ENCODE data around the gene NTM.

The NTM gene

GRCh38 chr11:131694526-131695424, 324.4 kb downstream of the NTM start:
- peak; percentile 41 for DNase-seq

GRCh38 chr11:131695889-131696429, 325.5 kb downstream of the NTM start:
- no peak for DNase-seq

- no peak for DNase-seq
Measured at GRCh38 chr11:131696690-131697089, 326.3 kb downstream of the NTM start.

- no peak for DNase-seq
Measured at GRCh38 chr11:131703311-131703710, 332.9 kb downstream of the NTM start.

- DNase-seq, result no peak
Measured at GRCh38 chr11:131704682-131705081, 334.3 kb downstream of the NTM start.

GRCh38 chr11:131710511-131710910, 340.1 kb downstream of the NTM start:
- DNase-seq, result no peak

GRCh38 chr11:131712897-131713296, 342.5 kb downstream of the NTM start:
- no peak for DNase-seq

GRCh38 chr11:131713529-131714134, 343.2 kb downstream of the NTM start:
- DNase-seq, result no peak

GRCh38 chr11:131717616-131718015, 347.2 kb downstream of the NTM start:
- DNase-seq, result no peak

- no peak for DNase-seq
Measured at GRCh38 chr11:131723088-131723487, 352.7 kb downstream of the NTM start.

- DNase-seq, result no peak
Measured at GRCh38 chr11:131724436-131724975, 354.1 kb downstream of the NTM start.

GRCh38 chr11:131734871-131735270, 364.5 kb downstream of the NTM start:
- no peak for DNase-seq

GRCh38 chr11:131737357-131737756, 366.9 kb downstream of the NTM start:
- DNase-seq, result no peak

GRCh38 chr11:131739243-131739882, 368.9 kb downstream of the NTM start:
- no peak for DNase-seq

GRCh38 chr11:131744847-131745246, 374.4 kb downstream of the NTM start:
- no peak for DNase-seq

GRCh38 chr11:131745405-131745804, 375.0 kb downstream of the NTM start:
- DNase-seq, result no peak

- no peak for DNase-seq
Measured at GRCh38 chr11:131746201-131746600, 375.8 kb downstream of the NTM start.

- no peak for DNase-seq
Measured at GRCh38 chr11:131748151-131749050, 378.0 kb downstream of the NTM start.

GRCh38 chr11:131749101-131749500, 378.7 kb downstream of the NTM start:
- DNase-seq, result no peak

GRCh38 chr11:131750152-131750551, 379.7 kb downstream of the NTM start:
- no peak for DNase-seq

GRCh38 chr11:131750692-131751091, 380.3 kb downstream of the NTM start:
- no peak for DNase-seq

GRCh38 chr11:131754671-131755070, 384.3 kb downstream of the NTM start:
- DNase-seq, result no peak

Measured in activated T-cell treated with anti-CD3 and anti-CD28 coated beads, Interleukin-2, amount 50 U/mL, for 1 hour (primary cell).